Glutamatergic neuron (in vitro differentiated cells): ENCODE data around the gene OGFR. TPM values are rescaled to one million over a fixed set of nuclear protein-coding genes. Genes with fewer than 3 reads are reported as not detected.

Experiments used
- DNase-seq: peaks from one replicate; pipeline ENCODE4 v3.0.0; 2022
- H3K27ac Mint-ChIP-seq: one replicate; pipeline ENCODE4 v1.8.0; 2020; ENCODE audit warnings: mild to moderate bottlenecking, mixed read lengths, inconsistent platforms; ENCODE audit not compliant: unreplicated experiment
- H3K27me3 Mint-ChIP-seq: one replicate; pipeline ENCODE4 v1.8.0; 2020; ENCODE audit warnings: mild to moderate bottlenecking, moderate library complexity, mixed read lengths, inconsistent platforms; ENCODE audit not compliant: unreplicated experiment
- H3K36me3 Mint-ChIP-seq: one replicate; pipeline ENCODE4 v1.8.0; 2020; ENCODE audit warnings: mild to moderate bottlenecking, mixed read lengths, inconsistent platforms; ENCODE audit not compliant: unreplicated experiment
- H3K4me1 Mint-ChIP-seq: one replicate; pipeline ENCODE4 v1.8.0; 2020; ENCODE audit warnings: mild to moderate bottlenecking, low read depth, mixed read lengths, inconsistent platforms; ENCODE audit not compliant: unreplicated experiment
- H3K4me3 Mint-ChIP-seq: one replicate; pipeline ENCODE4 v1.8.0; 2020; ENCODE audit warnings: mild to moderate bottlenecking, mixed read lengths, inconsistent platforms; ENCODE audit not compliant: unreplicated experiment
- H3K9me3 Mint-ChIP-seq: one replicate; pipeline ENCODE4 v1.8.0; 2020; ENCODE audit warnings: mild to moderate bottlenecking, moderate library complexity, mixed read lengths, inconsistent platforms; ENCODE audit not compliant: unreplicated experiment
- CTCF ChIP-seq: fragments of 200-600 bp; sonication (generic); IDR thresholded peaks from one replicate; pipeline ENCODE4 v1.5.0; 2021; ENCODE audit not compliant: partially characterized antibody, unreplicated experiment
- total RNA-seq: library from RNA; stranded (reverse); fragmentation: NEBNext Ultra II Directional; extraction: Animal tissue kit (Norgen Biotek cat#: 25700); gene quantifications from one replicate; pipeline ENCODE4 v1.2.1, GENCODE V29; 2021; ENCODE audit not compliant: unreplicated experiment

Gene OGFR
- total RNA-seq, 1 donor from 2014 or later = 70.5 TPM

GRCh38 chr20:62799459-62799858 is 5.2 kb upstream of the OGFR start:
- TF ChIP-seq CTCF = no peak
- Mint-ChIP-seq H3K4me1 (peaks cover 2% of the 10 kb centered on the region), H3K4me3 (no peak overlapping the region), H3K27me3 (peaks cover 15% of the 10 kb centered on the region), H3K36me3 (peaks cover 7% of the 10 kb centered on the region), H3K9me3 (peaks cover 6% of the 10 kb centered on the region), H3K27ac (no peak overlapping the region)
- DNase-seq = no peak

- DNase-seq = no peak
- no peak overlapping the region for H3K27ac Mint-ChIP-seq
- TF ChIP-seq CTCF = no peak
- peaks cover 2% of the 10 kb centered on the region for H3K4me1 Mint-ChIP-seq
- peaks cover 7% of the 10 kb centered on the region for H3K36me3 Mint-ChIP-seq
- H3K27me3 Mint-ChIP-seq = peaks cover 15% of the 10 kb centered on the region
- H3K4me3 Mint-ChIP-seq = no peak overlapping the region
- H3K9me3 Mint-ChIP-seq = peaks cover 6% of the 10 kb centered on the region
Measured at GRCh38 chr20:62799873-62800272, 4.8 kb upstream of the OGFR start.

GRCh38 chr20:62800314-62801259 is 4.0 kb upstream of the OGFR start:
- H3K27me3 Mint-ChIP-seq = peaks cover 15% of the 10 kb centered on the region
- H3K4me1 Mint-ChIP-seq = peaks cover 2% of the 10 kb centered on the region
- H3K9me3 Mint-ChIP-seq = peaks cover 6% of the 10 kb centered on the region
- peaks cover 7% of the 10 kb centered on the region for H3K36me3 Mint-ChIP-seq
- no peak for TF ChIP-seq CTCF
- no peak overlapping the region for H3K27ac Mint-ChIP-seq
- DNase-seq = no peak
- no peak overlapping the region for H3K4me3 Mint-ChIP-seq

- Mint-ChIP-seq H3K27ac (no peak overlapping the region), H3K4me1 (peaks cover 9% of the 10 kb centered on the region), H3K27me3 (peaks cover 15% of the 10 kb centered on the region), H3K9me3 (peaks cover 3% of the 10 kb centered on the region), H3K36me3 (peaks cover 7% of the 10 kb centered on the region), H3K4me3 (no peak overlapping the region)
- DNase-seq = no peak
- TF ChIP-seq CTCF = no peak
Measured at GRCh38 chr20:62801284-62802010, 3.2 kb upstream of the OGFR start.
